ENCODE data around the gene APC.

The APC gene

GRCh38 chr5:112823181-112823580, 85.5 kb downstream of the APC start (continued):
- TF ChIP-seq ZNF133 (tag by site-specific recombination; IDR thresholded peaks at IDR 0.05) = no peak
- no peak for TF ChIP-seq ZNF350 (tag by site-specific recombination; IDR thresholded peaks at IDR 0.05)
- no peak for TF ChIP-seq ZNF701 (tag by site-specific recombination; IDR thresholded peaks at IDR 0.05)

GRCh38 chr5:112823656-112824055, 86.0 kb downstream of the APC start:
- H3K4me3 ChIP-seq (ENCODE audit: low read depth, low read length) = no peak overlapping the region
- ChIA-PET POLR2A (no interaction called here), CTCF (interaction anchor here (0.9 kb wide), 1 partner anchor 271 kb away, joined by 3 read pairs; no protein-coding TSS in a partner anchor)
- no peaks in the 10 kb centered on the region for H3K4me1 ChIP-seq (ENCODE audit: control insufficient read depth, insufficient read depth, low read length)
- H3K36me3 ChIP-seq (ENCODE audit: control insufficient read depth in 2 of 2, insufficient read depth in 1 of 2, low read length in 2 of 2) = peaks cover 22 to 53% of the 10 kb centered on the region in 2 experiments
- no peak overlapping the region for H3K27ac ChIP-seq (ENCODE audit: extremely low read depth, low read depth, low read length)
- no peaks in the 10 kb centered on the region for H3K9me3 ChIP-seq (ENCODE audit: control insufficient read depth, insufficient read depth, low read depth, low read length)
- no peak for TF ChIP-seq ZNF341 (tag by site-specific recombination; IDR thresholded peaks at IDR 0.05; ENCODE audit: low read depth)
- TF ChIP-seq ZNF610 (tag by site-specific recombination; IDR thresholded peaks at IDR 0.05; ENCODE audit: borderline replicate concordance) = no peak
- no peak for TF ChIP-seq ZNF777 (tag by site-specific recombination; IDR thresholded peaks at IDR 0.05; ENCODE audit: borderline replicate concordance)
- no peak for TF ChIP-seq GLI2 (tag by site-specific recombination; IDR thresholded peaks at IDR 0.05; ENCODE audit: borderline replicate concordance, low read depth)
- TF ChIP-seq MEIS1 (CRISPR knock-in tag; IDR thresholded peaks at IDR 0.05; ENCODE audit: borderline replicate concordance) = no peak
- TF ChIP-seq KLF16 (tag by site-specific recombination; IDR thresholded peaks at IDR 0.05) = no peak
- TF ChIP-seq ZNF10 (tag by site-specific recombination; IDR thresholded peaks at IDR 0.05) = no peak

- ChIA-PET POLR2A (no interaction called here), CTCF (no interaction called here)
- Histone ChIP-seq H3K4me3 (ENCODE audit: low read depth, low read length) (no peak overlapping the region), H3K4me1 (ENCODE audit: control insufficient read depth, insufficient read depth, low read length) (no peaks in the 10 kb centered on the region), H3K36me3 (ENCODE audit: control insufficient read depth in 2 of 2, insufficient read depth in 1 of 2, low read length in 2 of 2) (peaks cover 26 to 51% of the 10 kb centered on the region in 2 experiments), H3K27ac (ENCODE audit: extremely low read depth, low read depth, low read length) (no peak overlapping the region), H3K9me3 (ENCODE audit: control insufficient read depth, insufficient read depth, low read depth, low read length) (no peaks in the 10 kb centered on the region)
- TF ChIP-seq ZSCAN16 (tag by site-specific recombination; IDR thresholded peaks at IDR 0.05) = no peak
- no peak for TF ChIP-seq ZNF544 (tag by site-specific recombination; IDR thresholded peaks at IDR 0.05)
- TF ChIP-seq ZNF571 (tag by site-specific recombination; IDR thresholded peaks at IDR 0.05) = no peak
- TF ChIP-seq ZBTB11 (tag by site-specific recombination; conservative IDR thresholded peaks at IDR 0.05; ENCODE audit: low read depth) = no peak
- no peak for TF ChIP-seq ZNF473 (tag by site-specific recombination; IDR thresholded peaks at IDR 0.05)
- TF ChIP-seq ZNF148 (tag by site-specific recombination; IDR thresholded peaks at IDR 0.05; ENCODE audit: borderline replicate concordance) = no peak
- no peak for TF ChIP-seq ZNF221 (tag by site-specific recombination; IDR thresholded peaks at IDR 0.05; ENCODE audit: borderline replicate concordance)
- TF ChIP-seq ZNF280C (tag by site-specific recombination; IDR thresholded peaks at IDR 0.05) = no peak
- TF ChIP-seq ZNF624 (tag by site-specific recombination; IDR thresholded peaks at IDR 0.05) = no peak
- no peak for TF ChIP-seq KLF17 (tag by site-specific recombination; IDR thresholded peaks at IDR 0.05)
- TF ChIP-seq ZNF19 (tag by site-specific recombination; IDR thresholded peaks at IDR 0.05; ENCODE audit: low read depth) = no peak
- TF ChIP-seq ZIC2 (tag by site-specific recombination; IDR thresholded peaks at IDR 0.05) = no peak
- no peak for TF ChIP-seq ZNF426 (tag by site-specific recombination; IDR thresholded peaks at IDR 0.05)
- no peak for TF ChIP-seq AEBP2 (tag by site-specific recombination; IDR thresholded peaks at IDR 0.05; ENCODE audit: borderline replicate concordance)
Measured at GRCh38 chr5:112824197-112824596, 86.5 kb downstream of the APC start.
